Ishikawa (cell line): Measurements from ENCODE around the gene SHH.

Experiments
- CEBPB ChIP-seq: IDR thresholded peaks from 2 replicates; pipeline ENCODE4 v1.6.1; 2012
- CREB1 ChIP-seq: IDR thresholded peaks from 2 replicates; pipeline ENCODE4 v1.6.1; 2012; ENCODE audit warnings: low read depth
- EGR1 ChIP-seq: IDR thresholded peaks from 2 replicates; pipeline ENCODE4 v1.6.1; 2012
- EP300 ChIP-seq: IDR thresholded peaks from 2 replicates; pipeline ENCODE4 v1.6.1; 2012; ENCODE audit warnings: borderline replicate concordance
- FOXM1 ChIP-seq: IDR thresholded peaks from 2 replicates; pipeline ENCODE4 v1.6.1; 2012; ENCODE audit warnings: low read depth, borderline replicate concordance
- MAX ChIP-seq: IDR thresholded peaks from 2 replicates; pipeline ENCODE4 v1.6.1; 2012
- NFIC ChIP-seq: IDR thresholded peaks from 2 replicates; pipeline ENCODE4 v1.6.1; 2012
- RAD21 ChIP-seq: IDR thresholded peaks from 2 replicates; pipeline ENCODE4 v1.6.1; 2012; ENCODE audit warnings: low read depth
- REST ChIP-seq: IDR thresholded peaks from 2 replicates; pipeline ENCODE4 v1.6.1; 2012; ENCODE audit warnings: low read depth, mild to moderate bottlenecking
- TAF1 ChIP-seq: IDR thresholded peaks from 2 replicates; pipeline ENCODE4 v1.6.1; 2012; ENCODE audit warnings: low read depth, mild to moderate bottlenecking
- TEAD4 ChIP-seq: IDR thresholded peaks from 2 replicates; pipeline ENCODE4 v1.6.1; 2012
- YY1 ChIP-seq: IDR thresholded peaks from 2 replicates; pipeline ENCODE4 v1.6.1; 2012; ENCODE audit warnings: low read depth
- ZBTB7A ChIP-seq: IDR thresholded peaks from 2 replicates; pipeline ENCODE4 v1.6.1; 2012; ENCODE audit warnings: low read depth

GRCh38 chr7:155800741-155801267 is 11.5 kb downstream of the SHH start:
- no peak for TF ChIP-seq TAF1
- no peak for TF ChIP-seq TEAD4
- TF ChIP-seq CEBPB: no peak
- TF ChIP-seq REST: no peak
- TF ChIP-seq YY1: no peak
- TF ChIP-seq MAX: no peak
- no peak for TF ChIP-seq EP300
- no peak for TF ChIP-seq FOXM1
- TF ChIP-seq RAD21: no peak
- TF ChIP-seq EGR1: no peak
- TF ChIP-seq NFIC: no peak
- no peak for TF ChIP-seq ZBTB7A
- TF ChIP-seq CREB1: no peak
